H9 (cell line): ENCODE data around the gene MAZ. TPM values are rescaled to one million over a fixed set of nuclear protein-coding genes. Genes with fewer than 3 reads are reported as not detected.
A peak's percentile ranks its signal among the peaks of the same experiment; 100 is the strongest.

Experiments
- DNase-seq: peaks from one replicate; pipeline ENCODE4 v3.0.0-alpha.2; 2017
- H2AFZ ChIP-seq: one replicate; pipeline ENCODE4 v1.6.1; 2013; ENCODE audit warnings: mild to moderate bottlenecking, low read length, control low read depth, moderate library complexity
- H2AK5ac ChIP-seq: 2 replicates; pipeline ENCODE4 v1.6.1; 2013; ENCODE audit warnings: low read length, control low read depth, mixed read lengths; ENCODE audit not compliant: insufficient read length
- H2BK120ac ChIP-seq: one replicate; pipeline ENCODE4 v1.6.1; 2013; ENCODE audit warnings: low read depth, mild to moderate bottlenecking, low read length, control low read depth, inconsistent platforms; ENCODE audit not compliant: poor library complexity, severe bottlenecking
- H2BK12ac ChIP-seq: 2 replicates; pipeline ENCODE4 v1.6.1; 2013; ENCODE audit warnings: low read length, control low read depth, mixed read lengths, low read depth; ENCODE audit not compliant: insufficient read length
- H2BK15ac ChIP-seq: 2 replicates; pipeline ENCODE4 v1.6.1; 2013; ENCODE audit warnings: low read depth, low read length, control low read depth
- H2BK20ac ChIP-seq: one replicate; pipeline ENCODE4 v1.6.1; 2013; ENCODE audit warnings: low read depth, mild to moderate bottlenecking, low read length, control low read depth, inconsistent platforms; ENCODE audit not compliant: poor library complexity, severe bottlenecking
- H2BK5ac ChIP-seq: 2 replicates; pipeline ENCODE4 v1.6.1; 2013; ENCODE audit warnings: low read length, control low read depth, mixed read lengths; ENCODE audit not compliant: insufficient read length
- H3K14ac ChIP-seq: 2 replicates; pipeline ENCODE4 v1.6.1; 2013; ENCODE audit warnings: low read length, control low read depth; ENCODE audit not compliant: insufficient read depth
- H3K18ac ChIP-seq: 2 replicates; pipeline ENCODE4 v1.6.1; 2013; ENCODE audit warnings: low read depth, mild to moderate bottlenecking, mixed read lengths, low read length, control low read depth; ENCODE audit not compliant: insufficient read length
- H3K23ac ChIP-seq: 2 replicates; pipeline ENCODE4 v1.6.1; 2013; ENCODE audit warnings: low read length, control low read depth, mixed read lengths, low read depth; ENCODE audit not compliant: insufficient read length
- H3K23me2 ChIP-seq: 2 replicates; pipeline ENCODE4 v1.6.1; 2013; ENCODE audit warnings: low read depth, mild to moderate bottlenecking, mixed read lengths, low read length, control low read depth; ENCODE audit not compliant: insufficient read length, poor library complexity, severe bottlenecking
- H3K27ac ChIP-seq: 2 replicates; pipeline ENCODE4 v1.5.1; 2013; ENCODE audit warnings: low read length, control low read depth, mixed read lengths, low read depth; ENCODE audit not compliant: insufficient read length
- H3K27me3 ChIP-seq: 2 replicates; pipeline ENCODE4 v1.6.1; 2013; ENCODE audit warnings: low read length, control low read depth, inconsistent platforms; ENCODE audit not compliant: insufficient read depth
- H3K4ac ChIP-seq: 2 replicates; pipeline ENCODE4 v1.6.1; 2013; ENCODE audit warnings: low read depth, mild to moderate bottlenecking, control low read depth, inconsistent platforms, low read length, moderate library complexity
- H3K4me1 ChIP-seq: 2 replicates; pipeline ENCODE4 v1.6.1; 2013; ENCODE audit warnings: low read length, control low read depth, inconsistent platforms; ENCODE audit not compliant: insufficient read depth
- H3K4me2 ChIP-seq: 2 replicates; pipeline ENCODE4 v1.6.1; 2013; ENCODE audit warnings: low read length, control low read depth, mixed read lengths; ENCODE audit not compliant: insufficient read length, insufficient read depth
- H3K56ac ChIP-seq: 2 replicates; pipeline ENCODE4 v1.6.1; 2013; ENCODE audit warnings: low read depth, mild to moderate bottlenecking, mixed read lengths, low read length, control low read depth; ENCODE audit not compliant: insufficient read length
- H3K79me1 ChIP-seq: 2 replicates; pipeline ENCODE4 v1.6.1; 2013; ENCODE audit warnings: low read depth, mild to moderate bottlenecking, moderate library complexity, low read length, control low read depth, inconsistent platforms; ENCODE audit not compliant: insufficient read depth, poor library complexity, severe bottlenecking
- H3K79me2 ChIP-seq: 2 replicates; pipeline ENCODE4 v1.6.1; 2013; ENCODE audit warnings: low read length, control low read depth, inconsistent platforms; ENCODE audit not compliant: insufficient read depth
- H3K9ac ChIP-seq: 2 replicates; pipeline ENCODE4 v1.6.1; 2013; ENCODE audit warnings: low read length, control low read depth, mixed read lengths; ENCODE audit not compliant: insufficient read length; ENCODE audit errors: extremely low read depth
- H3K9me3 ChIP-seq: one replicate; pipeline ENCODE4 v1.6.1; 2013; ENCODE audit warnings: low read depth, low read length, inconsistent platforms; ENCODE audit not compliant: control insufficient read depth
- H3T11ph ChIP-seq: one replicate; pipeline ENCODE4 v1.6.1; 2013; ENCODE audit warnings: mild to moderate bottlenecking, low read length, control low read depth, inconsistent platforms
- H4K20me1 ChIP-seq: one replicate; pipeline ENCODE4 v1.6.1; 2013; ENCODE audit not compliant: control insufficient read depth, insufficient read length, insufficient read depth
- H4K5ac ChIP-seq: 2 replicates; pipeline ENCODE4 v1.6.1; 2013; ENCODE audit warnings: low read depth, mild to moderate bottlenecking, mixed read lengths, low read length, control low read depth; ENCODE audit not compliant: insufficient read length
- H4K8ac ChIP-seq: replicated peaks from 2 replicates; pipeline ENCODE4 v1.6.1; 2013; ENCODE audit warnings: low read length, control low read depth, mixed read lengths, low read depth; ENCODE audit not compliant: insufficient read length
- H4K91ac ChIP-seq: 2 replicates; pipeline ENCODE4 v1.6.1; 2013; ENCODE audit warnings: low read depth, mild to moderate bottlenecking, moderate library complexity, mixed read lengths, low read length, control low read depth; ENCODE audit not compliant: insufficient read length
- H3K27ac Mint-ChIP-seq, 3 experiments: 2 replicates in 2 of 3; 3 replicates in 1 of 3; pipeline ENCODE4 v1.8.0; 2020 to 2021; ENCODE audit warnings: mixed read lengths in 3 of 3, mild to moderate bottlenecking in 1 of 3, moderate library complexity in 1 of 3
- H3K27me3 Mint-ChIP-seq: 2 replicates; pipeline ENCODE4 v1.8.0; 2021; ENCODE audit warnings: low read depth, mild to moderate bottlenecking, moderate library complexity, mixed read lengths
- H3K36me3 Mint-ChIP-seq, 3 experiments: 2 replicates in 2 of 3; 3 replicates in 1 of 3; pipeline ENCODE4 v1.8.0; 2020 to 2021; ENCODE audit warnings: low read depth in 3 of 3, mixed read lengths in 3 of 3; ENCODE audit not compliant: insufficient read depth in 1 of 3
- H3K4me1 Mint-ChIP-seq, 2 experiments: 2 replicates each; pipeline ENCODE4 v1.8.0; 2020; ENCODE audit warnings: mixed read lengths in 2 of 2
- H3K4me3 Mint-ChIP-seq, 2 experiments: 2 replicates in 1 of 2; 3 replicates in 1 of 2; pipeline ENCODE4 v1.8.0; 2020 to 2021; ENCODE audit warnings: mild to moderate bottlenecking in 2 of 2, mixed read lengths in 2 of 2, moderate library complexity in 1 of 2
- H3K9me3 Mint-ChIP-seq, 2 experiments: 2 replicates in 1 of 2; 3 replicates in 1 of 2; pipeline ENCODE4 v1.8.0; 2020; ENCODE audit warnings: mild to moderate bottlenecking in 2 of 2, mixed read lengths in 2 of 2, moderate library complexity in 1 of 2
- WGBS: extraction: QIAGEN DNeasy Blood & Tissue Kit; methylation state at CpG from one replicate; pipeline ENCODE4 v1.1.7; 2013; ENCODE audit warnings: missing lambda C conversion rate, low lambda C conversion rate, mixed read lengths; ENCODE audit not compliant: insufficient read length; ENCODE audit errors: extremely low coverage; 5-methylcytosine and 5-hydroxymethylcytosine counted together
- total RNA-seq: library from RNA; stranded (reverse); gene quantifications from 2 replicates; pipeline ENCODE4 v1.2.1, GENCODE V29; 2021
- TF ChIP-seq, protein P1 (sequence below): fragments of 200-600 bp; sonication (generic); conservative IDR thresholded peaks from 3 replicates; pipeline ENCODE4 v1.8.0; 2021; ENCODE audit warnings: antibody characterized with exemption, mild to moderate bottlenecking

MAZ gene
- total RNA-seq, 1 experiment from 2014 or later, result 412 TPM

- H3K9ac ChIP-seq, result peak overlapping the region; percentile 29
Observed at GRCh38 chr16:29811170-29811895, 5.0 kb downstream of the MAZ start.

More at GRCh38 chr16:29811170-29811895, 5.0 kb downstream of the MAZ start:
- H2BK15ac ChIP-seq, result no peak overlapping the region
- no peak overlapping the region for H2BK12ac ChIP-seq
- no CpG with 5 or more reads among the region's 31 CpGs for WGBS
- no peak overlapping the region for H2BK5ac ChIP-seq
- peak overlapping the region; percentile 80 to 96 for H3K4me3 Mint-ChIP-seq
- no peaks in the 10 kb centered on the region for H4K20me1 ChIP-seq
- H3K23me2 ChIP-seq, result peaks cover 51% of the 10 kb centered on the region
- peak overlapping the region; percentile 36 for H3K18ac ChIP-seq
- peaks cover 2% of the 10 kb centered on the region; the same call in 1 of the 2 replicates for H3K79me2 ChIP-seq
- no peak overlapping the region for H2AFZ ChIP-seq
- H4K91ac ChIP-seq, result no peak overlapping the region
- TF ChIP-seq, protein P1, sequence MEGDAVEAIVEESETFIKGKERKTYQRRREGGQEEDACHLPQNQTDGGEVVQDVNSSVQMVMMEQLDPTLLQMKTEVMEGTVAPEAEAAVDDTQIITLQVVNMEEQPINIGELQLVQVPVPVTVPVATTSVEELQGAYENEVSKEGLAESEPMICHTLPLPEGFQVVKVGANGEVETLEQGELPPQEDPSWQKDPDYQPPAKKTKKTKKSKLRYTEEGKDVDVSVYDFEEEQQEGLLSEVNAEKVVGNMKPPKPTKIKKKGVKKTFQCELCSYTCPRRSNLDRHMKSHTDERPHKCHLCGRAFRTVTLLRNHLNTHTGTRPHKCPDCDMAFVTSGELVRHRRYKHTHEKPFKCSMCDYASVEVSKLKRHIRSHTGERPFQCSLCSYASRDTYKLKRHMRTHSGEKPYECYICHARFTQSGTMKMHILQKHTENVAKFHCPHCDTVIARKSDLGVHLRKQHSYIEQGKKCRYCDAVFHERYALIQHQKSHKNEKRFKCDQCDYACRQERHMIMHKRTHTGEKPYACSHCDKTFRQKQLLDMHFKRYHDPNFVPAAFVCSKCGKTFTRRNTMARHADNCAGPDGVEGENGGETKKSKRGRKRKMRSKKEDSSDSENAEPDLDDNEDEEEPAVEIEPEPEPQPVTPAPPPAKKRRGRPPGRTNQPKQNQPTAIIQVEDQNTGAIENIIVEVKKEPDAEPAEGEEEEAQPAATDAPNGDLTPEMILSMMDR, result no peak
- H3K79me1 ChIP-seq, result no peaks in the 10 kb centered on the region
- no peak overlapping the region for H3T11ph ChIP-seq
- DNase-seq, result peak; percentile 98
- H3K23ac ChIP-seq, result no peak overlapping the region
- no peak overlapping the region for H4K5ac ChIP-seq
- no peaks in the 10 kb centered on the region for H3K27me3 ChIP-seq
- peaks cover 48 to 61% of the 10 kb centered on the region in 2 experiments for H3K4me1 Mint-ChIP-seq
- no peaks in the 10 kb centered on the region; a peak in 2 of 5 replicates for H3K9me3 Mint-ChIP-seq
- H3K36me3 Mint-ChIP-seq, result peaks cover 12 to 28% (median 13%) of the 10 kb centered on the region in 3 experiments
- no peaks in the 10 kb centered on the region for H3K9me3 ChIP-seq
- peak overlapping the region; percentile 78 for H3K4me2 ChIP-seq
- H2BK20ac ChIP-seq, result no peak overlapping the region
- no peak overlapping the region for H3K56ac ChIP-seq
- no peak overlapping the region for H4K8ac ChIP-seq
- H3K4me1 ChIP-seq, result peaks cover 6% of the 10 kb centered on the region; the same call in 1 of the 2 replicates
- H2BK120ac ChIP-seq, result no peak overlapping the region
- H3K27ac Mint-ChIP-seq, result peak overlapping the region; percentile 96 to 99 (median 97)
- no peak overlapping the region for H2AK5ac ChIP-seq
- peak overlapping the region; percentile 64 for H3K14ac ChIP-seq
- H3K4ac ChIP-seq, result no peak overlapping the region
- no peak overlapping the region for H3K27ac ChIP-seq
- H3K27me3 Mint-ChIP-seq, result no peaks in the 10 kb centered on the region; the same call in 1 of the 2 replicates
